GM18907 (cell line): ENCODE measurements around the gene XRCC2.
"Not testable (repeated sequence)": the region's sequence is repeated elsewhere in the genome, so short reads cannot be mapped to it uniquely, and the experiment has no call there.

Experiments used
- ATAC-seq: cut with Tn5 transposase; IDR thresholded peaks from one replicate; pipeline ENCODE4 v1.9.1; 2021; ENCODE audit warnings: mild to moderate bottlenecking, moderate library complexity; ENCODE audit not compliant: unreplicated experiment

The XRCC2 gene

DNA sequence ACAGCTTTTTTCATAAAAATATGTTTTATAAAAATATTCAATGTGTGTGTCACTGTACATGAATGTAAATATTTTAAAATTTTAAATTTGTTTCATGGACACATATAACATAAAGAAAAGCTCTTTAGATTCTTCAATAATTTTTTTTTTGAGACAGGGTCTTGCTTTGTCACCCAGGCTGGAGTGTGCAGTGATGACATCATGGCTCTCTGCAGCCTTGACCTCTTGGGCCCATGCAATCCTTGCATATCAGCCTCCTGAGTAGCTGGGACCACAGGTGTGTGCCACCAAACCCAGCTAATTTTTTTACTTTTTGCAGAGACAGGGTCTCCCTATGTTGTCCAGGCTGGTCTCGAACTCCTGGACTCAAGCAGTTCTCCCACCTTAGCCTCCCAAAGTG lies 9.9 kb downstream of the XRCC2 start:
- ATAC-seq, result no peak

GRCh38 chr7:152664636-152665035 lies 11.3 kb downstream of the XRCC2 start:
- no peak for ATAC-seq

DNA sequence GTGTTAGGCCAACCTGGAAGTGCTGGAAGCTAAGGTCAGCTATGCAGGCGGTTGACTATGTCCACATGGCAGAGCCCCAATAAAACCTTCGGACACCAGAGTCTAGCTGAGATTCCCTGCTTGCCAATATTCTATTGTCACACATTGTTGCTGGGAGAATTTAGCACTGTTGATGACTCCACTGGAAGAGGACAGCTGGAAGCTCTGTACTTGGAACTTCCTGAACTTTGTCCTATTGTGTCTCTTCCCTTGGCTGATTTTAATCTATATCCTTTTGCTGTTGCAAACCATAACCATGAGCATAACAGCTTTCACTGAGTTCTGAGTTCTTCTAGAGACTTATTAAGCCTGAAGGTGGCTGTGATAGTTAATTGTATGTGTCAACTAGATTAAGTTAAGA lies 12.0 kb downstream of the XRCC2 start:
- ATAC-seq, result no peak

DNA sequence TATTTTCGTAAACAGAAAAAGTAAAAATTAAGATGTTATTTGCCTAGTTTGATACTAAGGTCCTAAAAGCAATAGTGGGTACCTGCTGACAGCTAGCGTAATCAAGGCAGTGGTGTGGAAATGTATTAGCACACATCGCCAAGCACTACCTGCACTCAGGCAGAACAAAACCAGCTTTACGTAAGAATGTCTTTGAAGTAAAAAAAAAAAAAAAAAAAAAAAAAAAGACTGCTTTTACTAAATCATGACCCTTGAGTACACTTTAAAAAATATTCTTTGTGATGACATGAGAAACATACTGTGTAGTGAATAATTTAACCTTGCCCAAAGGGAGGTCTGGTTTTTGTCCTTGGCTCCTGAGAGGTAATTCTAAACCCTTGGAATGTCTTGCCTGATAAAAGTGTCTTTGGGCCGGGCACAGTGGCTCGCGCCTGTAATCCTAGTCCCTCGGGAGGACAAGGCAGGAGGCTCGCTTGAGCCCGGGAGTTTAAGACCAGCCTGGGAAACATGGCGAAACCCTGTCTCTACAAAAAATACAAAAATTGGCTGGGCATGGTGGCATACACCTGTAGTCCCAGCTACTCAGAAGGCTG lies 12.7 kb downstream of the XRCC2 start:
- ATAC-seq, result no peak

GRCh38 chr7:152661479-152661878 lies 14.5 kb downstream of the XRCC2 start:
- ATAC-seq, result no peak

- no peak for ATAC-seq
Observed at GRCh38 chr7:152660021-152660420, 15.9 kb downstream of the XRCC2 start.

DNA sequence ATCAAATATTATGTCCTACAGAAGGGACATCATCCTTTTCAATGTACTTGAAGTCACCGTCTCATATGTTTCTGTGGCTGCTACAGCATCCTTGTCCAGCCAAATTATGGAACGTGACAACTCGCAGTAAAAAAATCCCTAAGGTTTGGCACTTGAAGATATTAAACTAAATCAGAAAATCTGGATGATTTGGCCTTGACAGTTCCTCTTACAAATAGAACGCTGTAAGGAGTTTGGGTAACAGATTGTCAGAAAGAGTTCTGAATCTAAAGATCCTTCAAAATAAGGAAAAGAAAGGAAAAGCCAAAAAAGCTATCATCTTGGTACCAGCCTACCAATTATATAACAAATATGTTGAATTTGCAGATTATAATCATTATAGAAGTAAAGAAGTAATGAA lies 21.0 kb downstream of the XRCC2 start:
- ATAC-seq, result no peak

GRCh38 chr7:152649220-152649619 lies 26.7 kb downstream of the XRCC2 start:
- ATAC-seq, result no peak

GRCh38 chr7:152647009-152647408 lies 28.9 kb downstream of the XRCC2 start:
- no peak for ATAC-seq

DNA sequence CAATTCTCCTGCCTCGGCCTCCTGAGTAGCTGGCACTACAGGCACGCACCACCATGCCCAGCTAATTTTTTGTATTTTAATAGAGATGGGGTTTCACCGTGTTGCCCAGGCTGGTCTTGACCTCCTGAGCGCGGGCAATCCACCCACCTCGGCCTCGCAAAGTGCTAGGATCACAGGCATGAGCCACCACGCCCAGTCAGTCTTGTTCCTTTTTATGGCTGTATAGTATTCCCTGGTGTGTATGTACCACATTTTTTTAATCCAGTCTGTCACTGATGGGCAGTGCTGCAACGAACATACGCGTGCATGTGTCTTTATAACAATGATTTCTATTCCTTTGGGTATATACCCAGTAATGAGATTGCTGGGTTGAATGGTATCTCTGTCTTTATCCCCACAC lies 29.4 kb downstream of the XRCC2 start:
- ATAC-seq, result not testable (repeated sequence)

GRCh38 chr7:152643979-152644559 lies 31.9 kb downstream of the XRCC2 start:
- ATAC-seq, result no peak

GRCh38 chr7:152641384-152641783 lies 34.6 kb downstream of the XRCC2 start:
- no peak for ATAC-seq

- ATAC-seq, result no peak
Observed at GRCh38 chr7:152640829-152641228, 35.1 kb downstream of the XRCC2 start.

DNA sequence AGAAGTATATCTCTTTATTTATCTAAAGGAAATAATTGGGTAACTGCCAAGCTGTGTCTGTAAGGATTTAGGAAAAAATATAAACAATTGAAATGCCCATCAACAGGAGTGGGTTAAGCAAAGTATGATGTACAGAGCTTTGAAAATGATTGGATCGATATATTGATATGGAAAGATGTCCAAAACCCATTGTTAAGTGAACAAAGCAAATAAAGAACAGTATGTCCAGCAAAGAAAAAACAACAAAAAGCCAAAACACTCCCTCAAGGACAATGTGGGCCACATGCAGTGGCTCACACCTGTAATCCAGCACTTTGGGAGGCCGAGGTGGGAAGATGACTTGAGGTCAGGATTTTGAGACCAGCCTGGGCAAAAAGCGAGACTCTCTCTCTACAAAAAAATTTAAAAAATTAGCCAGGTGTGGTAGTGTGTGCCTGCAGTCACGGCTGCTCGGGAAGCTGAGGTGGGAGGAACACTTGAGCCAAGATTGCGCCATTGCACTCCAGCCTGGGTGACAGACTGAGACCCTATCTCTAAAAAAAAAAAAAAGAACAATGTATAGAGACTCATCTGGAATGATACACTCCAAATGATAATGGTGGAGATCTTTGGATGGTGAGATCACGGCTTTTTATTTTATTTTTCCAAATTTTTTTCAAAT lies 37.9 kb downstream of the XRCC2 start:
- no peak for ATAC-seq

DNA sequence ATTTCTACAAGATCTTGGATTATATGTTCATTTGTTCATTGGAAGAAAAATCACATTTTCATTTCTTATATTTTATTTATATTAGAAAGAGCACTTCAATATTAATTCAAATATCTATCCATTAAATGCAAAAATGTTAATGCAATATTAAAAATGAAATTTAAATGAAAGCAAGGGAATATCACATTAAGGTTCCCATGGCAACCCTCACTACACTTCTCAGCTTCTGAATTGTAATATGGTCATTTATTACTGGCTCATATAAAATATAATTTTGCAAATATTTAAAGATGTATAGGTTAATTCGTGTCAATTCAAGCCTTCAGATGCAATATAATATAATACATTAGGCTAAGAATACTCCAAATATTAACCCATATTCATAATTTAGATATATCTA lies 38.8 kb downstream of the XRCC2 start:
- ATAC-seq, result no peak

DNA sequence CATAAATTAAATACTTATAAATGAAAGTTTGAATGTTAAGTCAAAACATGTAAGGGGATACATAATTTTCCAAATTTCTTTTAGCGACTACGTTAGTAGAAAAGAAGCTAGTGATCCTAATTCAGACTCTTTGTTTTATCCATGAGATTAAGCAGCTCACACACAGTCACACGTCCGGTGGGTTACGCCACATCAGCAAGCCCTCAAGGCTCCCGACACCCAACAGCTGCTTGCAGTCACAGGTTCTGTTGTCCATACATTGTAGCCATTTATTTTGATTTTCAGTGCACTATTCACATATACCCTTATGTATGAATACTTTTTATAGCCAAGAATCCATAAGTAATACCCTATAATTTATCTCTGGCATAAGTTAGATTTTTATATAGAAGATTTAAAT lies 39.5 kb downstream of the XRCC2 start:
- ATAC-seq, result no peak

DNA sequence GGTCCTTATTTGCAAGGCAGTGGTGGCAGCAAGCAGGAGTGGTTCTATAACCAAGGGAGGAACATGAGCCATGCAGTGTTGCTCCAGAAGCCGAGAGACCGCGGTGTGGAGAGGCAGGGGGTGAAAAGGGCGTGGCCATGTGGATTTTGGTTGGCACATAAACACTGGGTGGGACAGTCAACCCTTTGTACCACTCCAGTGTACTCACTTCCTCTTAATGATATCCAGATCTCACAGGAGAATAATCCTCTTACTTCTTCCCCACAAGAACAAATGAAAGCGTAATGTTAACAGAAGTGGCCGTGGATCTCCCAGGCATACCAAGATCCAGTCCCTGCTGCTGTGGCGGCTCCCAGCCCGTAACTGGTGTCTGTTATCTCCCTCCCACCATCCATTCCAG lies 42.4 kb downstream of the XRCC2 start:
- no peak for ATAC-seq

- no peak for ATAC-seq
Observed at GRCh38 chr7:152633072-152633471, 42.9 kb downstream of the XRCC2 start.

GRCh38 chr7:152628772-152629171 lies 47.2 kb downstream of the XRCC2 start:
- ATAC-seq, result not testable (repeated sequence)

DNA sequence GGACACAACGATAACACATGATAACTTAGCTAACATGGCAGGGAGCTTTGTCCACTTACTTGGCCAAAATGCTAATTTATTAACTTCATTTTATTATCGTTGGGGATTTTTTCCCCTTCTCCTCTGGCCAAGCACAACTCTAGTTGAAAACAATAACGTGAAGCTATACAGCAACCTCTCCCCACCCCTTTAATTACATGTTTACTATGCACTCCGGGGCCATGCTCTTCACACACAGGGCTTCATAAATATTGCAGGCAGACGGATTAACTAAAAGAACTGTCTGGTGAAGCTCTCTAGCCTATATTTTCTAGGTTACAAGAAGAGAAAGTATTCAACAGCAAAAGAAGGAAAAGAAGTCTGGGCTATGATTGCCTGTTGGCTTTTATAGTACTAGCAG lies 51.7 kb downstream of the XRCC2 start:
- ATAC-seq, result no peak

- no peak for ATAC-seq
Observed at GRCh38 chr7:152621426-152621825, 54.5 kb downstream of the XRCC2 start.

- ATAC-seq, result no peak
Observed at GRCh38 chr7:152619027-152619739, 56.8 kb downstream of the XRCC2 start.
